Cardiac fibroblast (primary cell): ENCODE measurements around the gene MMP7.
"Not testable (repeated sequence)": the region's sequence is repeated elsewhere in the genome, so short reads cannot be mapped to it uniquely, and the experiment has no call there.

Experiments
- DNase-seq, 2 donors: peaks; one replicate each; pipeline versions ENCODE4 v3.0.0 to v3.0.0-alpha.2; 2010; ENCODE audit warnings: low read depth in 2 of 2
- H3K4me3 ChIP-seq, 2 donors: replicated peaks in 1 of 2; 1 replicate in 1 of 2; 2 replicates in 1 of 2; pipeline ENCODE4 v1.5.1; 2011; ENCODE audit warnings: low read depth in 2 of 2, low read length in 2 of 2, mild to moderate bottlenecking in 2 of 2, moderate library complexity in 1 of 2
- TF ChIP-seq, protein P1 (sequence below): IDR thresholded peaks from one replicate; pipeline ENCODE4 v1.5.1; 2011; ENCODE audit warnings: low read depth, mild to moderate bottlenecking, low read length, inconsistent platforms

The MMP7 gene

DNA sequence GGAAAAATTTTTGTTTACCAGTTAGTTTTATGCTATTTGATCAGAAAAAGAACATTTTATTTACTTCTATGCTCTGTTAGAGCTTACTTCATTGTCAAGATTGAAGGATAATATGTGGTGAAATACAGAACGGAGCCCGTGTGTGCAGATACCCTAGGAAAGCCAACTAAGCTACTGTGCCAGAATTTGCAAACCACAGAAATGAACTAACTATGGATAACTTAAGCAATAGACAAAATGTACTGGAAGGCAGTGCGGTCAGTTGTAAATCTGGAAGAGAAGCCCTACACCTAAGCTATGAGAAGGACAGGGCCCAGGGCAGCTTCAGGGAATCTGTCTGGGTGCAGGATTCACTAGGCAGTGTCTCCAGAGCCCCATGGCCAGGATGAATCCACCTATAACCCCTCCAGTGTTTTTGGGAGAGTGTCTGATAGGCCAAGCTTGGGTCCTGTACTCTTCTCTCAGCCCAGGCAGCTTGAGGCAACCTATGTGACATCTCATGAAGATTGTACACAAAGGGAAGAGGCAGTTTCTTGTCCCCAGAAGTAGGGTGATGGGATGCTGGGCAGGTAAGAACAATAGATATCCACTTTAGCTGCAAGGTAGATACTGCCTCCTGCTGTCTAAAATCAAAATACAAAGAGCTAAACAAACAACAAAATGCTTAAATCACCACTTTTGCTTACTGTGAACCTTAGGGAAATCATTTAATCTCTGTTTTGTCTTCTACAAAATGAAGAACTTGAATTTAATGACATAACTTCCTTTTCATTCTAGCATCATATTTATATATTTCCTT lies 12.1 kb downstream of the MMP7 start:
- TF ChIP-seq, protein P1, sequence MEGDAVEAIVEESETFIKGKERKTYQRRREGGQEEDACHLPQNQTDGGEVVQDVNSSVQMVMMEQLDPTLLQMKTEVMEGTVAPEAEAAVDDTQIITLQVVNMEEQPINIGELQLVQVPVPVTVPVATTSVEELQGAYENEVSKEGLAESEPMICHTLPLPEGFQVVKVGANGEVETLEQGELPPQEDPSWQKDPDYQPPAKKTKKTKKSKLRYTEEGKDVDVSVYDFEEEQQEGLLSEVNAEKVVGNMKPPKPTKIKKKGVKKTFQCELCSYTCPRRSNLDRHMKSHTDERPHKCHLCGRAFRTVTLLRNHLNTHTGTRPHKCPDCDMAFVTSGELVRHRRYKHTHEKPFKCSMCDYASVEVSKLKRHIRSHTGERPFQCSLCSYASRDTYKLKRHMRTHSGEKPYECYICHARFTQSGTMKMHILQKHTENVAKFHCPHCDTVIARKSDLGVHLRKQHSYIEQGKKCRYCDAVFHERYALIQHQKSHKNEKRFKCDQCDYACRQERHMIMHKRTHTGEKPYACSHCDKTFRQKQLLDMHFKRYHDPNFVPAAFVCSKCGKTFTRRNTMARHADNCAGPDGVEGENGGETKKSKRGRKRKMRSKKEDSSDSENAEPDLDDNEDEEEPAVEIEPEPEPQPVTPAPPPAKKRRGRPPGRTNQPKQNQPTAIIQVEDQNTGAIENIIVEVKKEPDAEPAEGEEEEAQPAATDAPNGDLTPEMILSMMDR, result peak; percentile 16
- no peak overlapping the region for H3K4me3 ChIP-seq
- DNase-seq, result peak in 1 of 2 donors; percentile 9

DNA sequence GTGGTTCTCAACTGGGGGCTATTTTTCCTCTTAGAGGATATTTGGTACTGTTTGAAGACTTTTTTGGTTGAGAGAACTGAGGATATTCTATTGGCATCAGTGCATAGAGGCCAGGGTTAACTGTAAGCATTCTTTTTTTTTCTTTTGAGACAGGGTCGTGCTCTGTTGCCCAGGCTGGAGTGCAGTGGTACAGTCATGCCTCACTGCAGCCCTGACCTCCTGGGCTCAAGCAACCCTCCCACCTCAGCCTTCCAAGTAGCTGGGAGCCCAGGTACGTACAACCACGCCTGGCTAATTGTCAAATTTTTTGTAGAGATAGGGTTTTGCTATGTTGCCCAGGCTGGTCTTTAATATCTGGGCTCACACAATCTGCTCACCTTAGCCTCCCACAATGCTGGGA lies 12.9 kb downstream of the MMP7 start:
- no peak overlapping the region for H3K4me3 ChIP-seq
- TF ChIP-seq, protein P1, result no peak

DNA sequence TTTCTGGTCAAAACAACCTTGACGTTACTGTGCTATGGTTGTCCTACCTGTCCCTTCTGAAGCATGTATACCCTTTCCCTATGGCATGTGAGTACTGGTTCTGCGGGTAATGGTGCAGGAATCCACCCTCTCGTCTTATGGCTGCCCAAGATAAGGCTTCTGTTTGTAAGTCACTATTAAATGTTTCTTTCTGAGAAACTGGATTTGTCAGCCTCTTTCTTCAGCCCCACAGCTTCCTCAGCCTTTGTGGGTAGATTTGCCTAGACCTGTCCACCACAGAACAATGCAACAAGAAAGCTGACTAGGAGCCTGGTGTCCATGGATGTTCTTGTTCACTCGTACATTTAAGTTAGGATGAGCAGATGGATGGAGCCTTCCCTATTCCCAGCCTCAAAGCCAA lies 14.4 kb downstream of the MMP7 start:
- no peak overlapping the region for H3K4me3 ChIP-seq
- TF ChIP-seq, protein P1, result no peak
- DNase-seq, result no peak

More for the DNA sequence above, 12.9 kb downstream of the MMP7 start:
- no peak for DNase-seq

DNA sequence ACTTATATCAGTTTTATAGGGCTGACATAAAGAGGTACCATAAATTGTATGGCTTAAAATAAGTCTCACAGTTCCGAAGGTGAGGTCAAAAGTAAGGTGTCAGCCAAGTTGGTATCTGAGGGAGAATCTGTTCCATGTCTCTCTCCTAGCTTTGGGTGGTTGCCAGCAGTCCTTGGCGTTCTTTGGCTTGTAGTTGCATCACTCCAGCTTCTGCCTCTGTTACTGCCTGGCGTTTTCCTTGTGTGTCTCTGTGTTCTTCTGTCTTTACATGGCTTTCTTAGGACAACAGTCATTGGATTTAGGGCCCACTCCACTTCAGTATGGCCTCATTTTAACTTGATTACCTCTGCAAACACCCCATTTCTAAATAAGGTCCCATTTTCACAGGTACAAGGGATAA lies 16.7 kb downstream of the MMP7 start:
- no peak overlapping the region for H3K4me3 ChIP-seq
- DNase-seq, result peak; percentile 24 to 46
- TF ChIP-seq, protein P1, result no peak

DNA sequence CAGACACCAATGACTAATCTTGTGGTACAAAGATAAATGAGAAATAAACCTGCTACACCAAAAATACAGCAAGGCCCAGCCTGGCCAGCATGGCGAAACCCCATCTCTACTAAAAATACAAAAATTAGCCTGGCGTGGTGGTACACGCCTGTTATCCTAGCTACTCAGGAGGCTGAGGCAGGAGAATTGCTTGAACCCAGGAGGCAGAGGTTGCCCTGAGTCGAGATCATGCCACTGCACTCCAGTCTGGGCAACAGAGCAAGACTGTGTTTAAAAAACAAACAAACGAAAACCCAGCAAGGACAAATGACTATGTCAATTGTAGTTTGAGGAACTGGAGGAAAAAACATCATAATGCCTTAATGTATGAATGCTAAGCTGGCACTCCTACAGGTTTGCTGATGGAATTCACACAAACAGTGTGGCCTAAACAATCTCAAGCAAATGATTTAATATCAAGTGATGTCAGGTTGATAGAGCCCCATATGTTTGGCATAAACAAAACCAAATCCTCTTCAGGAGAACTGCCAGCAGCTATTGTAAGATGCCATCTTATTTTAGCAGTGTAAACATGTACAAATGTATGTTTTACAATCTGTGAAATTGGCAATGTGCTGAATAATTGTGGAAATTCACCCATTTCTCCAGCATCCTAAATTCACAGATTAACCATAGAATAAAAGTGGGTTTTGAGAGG lies 20.0 kb downstream of the MMP7 start:
- no peak for DNase-seq
- TF ChIP-seq, protein P1, result no peak
- no peak overlapping the region for H3K4me3 ChIP-seq

DNA sequence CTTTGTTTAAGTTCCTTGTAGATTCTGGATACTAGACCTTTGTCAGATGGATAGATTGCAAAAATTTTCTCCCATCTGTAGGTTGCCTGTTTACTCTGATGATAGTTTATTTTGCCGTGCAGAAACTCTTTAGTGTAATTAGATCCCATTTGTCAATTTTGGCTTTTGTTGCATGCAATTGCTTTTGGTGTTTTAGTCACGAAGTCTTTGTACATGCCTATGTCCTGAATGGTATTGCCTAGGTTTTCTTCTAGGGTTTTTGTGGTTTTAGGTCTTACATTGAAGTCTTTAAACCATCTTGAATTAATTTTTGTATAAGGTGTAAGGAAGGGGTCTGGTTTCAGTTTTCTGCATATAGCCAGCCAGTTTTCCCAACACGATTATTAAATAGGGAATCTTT lies 27.7 kb downstream of the MMP7 start:
- H3K4me3 ChIP-seq, DNase-seq: not testable (repeated sequence)

DNA sequence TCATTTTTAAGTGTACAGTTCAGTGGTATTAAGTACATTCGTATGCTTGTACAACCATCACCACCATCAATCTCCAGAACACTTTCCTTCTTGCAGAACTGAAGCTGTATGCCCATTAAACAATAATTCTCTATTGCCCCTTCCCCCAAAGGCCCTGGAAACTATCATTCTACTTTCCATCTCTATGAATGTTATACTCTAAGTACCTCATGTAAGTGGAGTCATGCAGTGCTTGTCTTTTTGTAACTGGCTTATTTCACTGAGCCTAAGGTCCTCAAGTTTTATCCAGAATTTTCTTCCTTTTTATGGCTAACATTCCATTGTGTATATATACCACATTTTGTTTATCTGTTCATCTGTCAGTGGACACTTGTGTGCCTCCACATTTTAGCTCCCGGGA lies 29.7 kb downstream of the MMP7 start:
- TF ChIP-seq, protein P1, result no peak
- DNase-seq, result no peak
- H3K4me3 ChIP-seq, result no peak overlapping the region
